Endothelial cell of hepatic sinusoid (primary cell): ENCODE measurements around the gene RABEPK.
"Not testable (repeated sequence)": the region's sequence is repeated elsewhere in the genome, so short reads cannot be mapped to it uniquely, and the experiment has no call there.

Experiments
- in situ Hi-C: cut with HindIII; loops from 2 replicates; pipeline ENCODE4 v1.10.0; 2017; ENCODE audit warnings: low sequenced_read_pairs

The RABEPK gene

GRCh38 chr9:125190361-125190801 is 10.0 kb upstream of the RABEPK start:
- in situ Hi-C loops: no loop called here

- in situ Hi-C loops: not testable (repeated sequence)
Observed at GRCh38 chr9:125194466-125194865, 5.9 kb upstream of the RABEPK start.

- in situ Hi-C loops: not testable (repeated sequence)
Observed at GRCh38 chr9:125195591-125195990, 4.8 kb upstream of the RABEPK start.

- in situ Hi-C loops: no loop called here
Observed at GRCh38 chr9:125202846-125203618, 2.7 kb downstream of the RABEPK start.

- in situ Hi-C loops: no loop called here
Observed at GRCh38 chr9:125204477-125204876, 4.1 kb downstream of the RABEPK start.

- in situ Hi-C loops: no loop called here
Observed at GRCh38 chr9:125214186-125214585, 13.8 kb downstream of the RABEPK start.

- in situ Hi-C loops: no loop called here
Observed at GRCh38 chr9:125218621-125219020, 18.3 kb downstream of the RABEPK start.

- in situ Hi-C loops: not testable (repeated sequence)
Observed at GRCh38 chr9:125224858-125225257, 24.5 kb downstream of the RABEPK start.

- in situ Hi-C loops: no loop called here
Observed at GRCh38 chr9:125227761-125228160, 27.4 kb downstream of the RABEPK start.

GRCh38 chr9:125233678-125234077 is 33.3 kb downstream of the RABEPK start:
- in situ Hi-C loops: no loop called here

- in situ Hi-C loops: not testable (repeated sequence)
Observed at GRCh38 chr9:125234099-125234498, 33.8 kb downstream of the RABEPK start.

GRCh38 chr9:125235804-125236519 is 35.6 kb downstream of the RABEPK start:
- in situ Hi-C loops: no loop called here

GRCh38 chr9:125236520-125237159 is 36.3 kb downstream of the RABEPK start:
- in situ Hi-C loops: not testable (repeated sequence)

GRCh38 chr9:125238127-125238914 is 38.0 kb downstream of the RABEPK start:
- in situ Hi-C loops: no loop called here

GRCh38 chr9:125238915-125239446 is 38.6 kb downstream of the RABEPK start:
- in situ Hi-C loops: no loop called here

- in situ Hi-C loops: no loop called here
Observed at GRCh38 chr9:125239631-125240597, 39.6 kb downstream of the RABEPK start.

- in situ Hi-C loops: no loop called here
Observed at GRCh38 chr9:125240649-125240999, 40.3 kb downstream of the RABEPK start.

- in situ Hi-C loops: no loop called here
Observed at GRCh38 chr9:125241000-125241862, 40.9 kb downstream of the RABEPK start, which contains the start of gene HSPA5. Gene HSPA5 (minus strand): TSS chr9:125241343. CDS start chr9:125241126, 217 bp downstream.
